Measurements from ENCODE around the gene SCNN1B.

The SCNN1B gene

DNA sequence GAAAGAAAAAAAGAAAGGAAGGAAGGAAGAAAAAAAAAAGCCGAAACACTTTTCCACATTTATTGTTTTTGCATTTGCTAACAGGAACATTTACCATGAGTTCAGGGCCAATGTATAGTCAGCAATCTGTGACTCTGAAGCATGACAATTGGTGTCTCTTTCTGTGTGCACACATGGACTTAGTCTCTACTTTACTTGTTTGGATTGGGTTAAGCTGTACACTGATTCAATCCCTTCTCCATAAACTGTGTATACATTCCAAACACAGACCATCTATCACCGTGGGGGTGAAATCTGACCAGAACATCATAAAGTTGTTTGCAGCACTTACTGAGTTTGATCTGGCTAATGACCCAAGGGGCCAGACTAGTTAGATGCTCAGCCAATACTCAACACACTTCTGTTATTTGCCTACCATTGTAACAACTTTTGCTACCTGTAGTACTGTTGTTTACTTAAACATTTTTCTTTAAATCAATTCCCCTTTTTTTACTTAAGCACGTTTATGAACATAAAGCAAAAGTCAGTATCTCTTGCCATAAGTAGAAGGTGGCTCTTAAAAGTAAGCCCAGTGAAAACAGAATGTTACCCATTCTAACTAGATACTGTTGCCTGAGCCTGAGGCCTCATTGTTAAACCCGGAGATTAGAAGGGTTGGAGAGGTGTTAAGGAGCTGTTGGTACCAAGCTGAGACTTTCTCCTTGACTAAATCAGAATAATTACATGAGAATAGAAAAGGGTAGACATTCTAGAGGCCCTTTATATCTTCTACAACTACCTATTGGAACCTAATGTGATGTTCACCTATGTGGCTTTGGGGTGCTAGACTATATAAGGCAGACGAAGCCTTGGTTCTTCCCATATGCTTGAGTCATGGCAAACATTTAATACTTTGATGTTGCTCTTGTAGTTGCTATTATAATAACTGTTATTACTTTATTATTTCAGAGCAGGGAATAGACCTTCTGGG lies 41.8 kb downstream of the SCNN1B start:
- POLR2A ChIA-PET: no interaction called here
- CTCF ChIA-PET: no interaction called here
- no peak for DNase-seq (ENCODE audit: low read depth, low spot score)
- TF ChIP-seq, protein P1, sequence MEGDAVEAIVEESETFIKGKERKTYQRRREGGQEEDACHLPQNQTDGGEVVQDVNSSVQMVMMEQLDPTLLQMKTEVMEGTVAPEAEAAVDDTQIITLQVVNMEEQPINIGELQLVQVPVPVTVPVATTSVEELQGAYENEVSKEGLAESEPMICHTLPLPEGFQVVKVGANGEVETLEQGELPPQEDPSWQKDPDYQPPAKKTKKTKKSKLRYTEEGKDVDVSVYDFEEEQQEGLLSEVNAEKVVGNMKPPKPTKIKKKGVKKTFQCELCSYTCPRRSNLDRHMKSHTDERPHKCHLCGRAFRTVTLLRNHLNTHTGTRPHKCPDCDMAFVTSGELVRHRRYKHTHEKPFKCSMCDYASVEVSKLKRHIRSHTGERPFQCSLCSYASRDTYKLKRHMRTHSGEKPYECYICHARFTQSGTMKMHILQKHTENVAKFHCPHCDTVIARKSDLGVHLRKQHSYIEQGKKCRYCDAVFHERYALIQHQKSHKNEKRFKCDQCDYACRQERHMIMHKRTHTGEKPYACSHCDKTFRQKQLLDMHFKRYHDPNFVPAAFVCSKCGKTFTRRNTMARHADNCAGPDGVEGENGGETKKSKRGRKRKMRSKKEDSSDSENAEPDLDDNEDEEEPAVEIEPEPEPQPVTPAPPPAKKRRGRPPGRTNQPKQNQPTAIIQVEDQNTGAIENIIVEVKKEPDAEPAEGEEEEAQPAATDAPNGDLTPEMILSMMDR (IDR thresholded peaks at IDR 0.05; ENCODE audit: insufficient read depth, low read length, missing control alignments): no peak
- no peak overlapping the region for H3K4me3 ChIP-seq (ENCODE audit: low read depth, low read length)

DNA sequence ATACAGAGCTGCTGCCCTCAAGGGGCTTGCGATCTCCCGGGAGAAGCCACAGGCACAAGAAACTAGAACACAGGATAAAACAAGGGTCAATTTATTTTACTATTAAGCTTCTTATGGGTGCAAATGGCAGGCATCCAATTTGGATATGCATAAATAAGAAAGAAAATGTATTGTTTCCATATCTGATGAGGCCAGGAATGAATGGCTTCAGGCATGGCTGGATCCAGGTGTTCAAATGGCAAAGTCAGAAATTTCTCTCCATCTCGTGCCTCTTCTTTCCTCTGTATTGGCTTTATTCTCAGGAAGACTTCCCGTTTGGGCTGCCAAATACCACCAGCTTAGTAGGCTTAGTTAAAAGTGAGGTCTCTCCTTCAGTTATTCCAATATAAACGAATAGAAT lies 43.1 kb downstream of the SCNN1B start:
- POLR2A ChIA-PET: no interaction called here
- H3K4me3 ChIP-seq (ENCODE audit: low read depth, low read length): no peak overlapping the region
- TF ChIP-seq, protein P1 (IDR thresholded peaks at IDR 0.05; ENCODE audit: insufficient read depth, low read length, missing control alignments): no peak
- DNase-seq (ENCODE audit: low read depth, low spot score): no peak
- CTCF ChIA-PET: no interaction called here

DNA sequence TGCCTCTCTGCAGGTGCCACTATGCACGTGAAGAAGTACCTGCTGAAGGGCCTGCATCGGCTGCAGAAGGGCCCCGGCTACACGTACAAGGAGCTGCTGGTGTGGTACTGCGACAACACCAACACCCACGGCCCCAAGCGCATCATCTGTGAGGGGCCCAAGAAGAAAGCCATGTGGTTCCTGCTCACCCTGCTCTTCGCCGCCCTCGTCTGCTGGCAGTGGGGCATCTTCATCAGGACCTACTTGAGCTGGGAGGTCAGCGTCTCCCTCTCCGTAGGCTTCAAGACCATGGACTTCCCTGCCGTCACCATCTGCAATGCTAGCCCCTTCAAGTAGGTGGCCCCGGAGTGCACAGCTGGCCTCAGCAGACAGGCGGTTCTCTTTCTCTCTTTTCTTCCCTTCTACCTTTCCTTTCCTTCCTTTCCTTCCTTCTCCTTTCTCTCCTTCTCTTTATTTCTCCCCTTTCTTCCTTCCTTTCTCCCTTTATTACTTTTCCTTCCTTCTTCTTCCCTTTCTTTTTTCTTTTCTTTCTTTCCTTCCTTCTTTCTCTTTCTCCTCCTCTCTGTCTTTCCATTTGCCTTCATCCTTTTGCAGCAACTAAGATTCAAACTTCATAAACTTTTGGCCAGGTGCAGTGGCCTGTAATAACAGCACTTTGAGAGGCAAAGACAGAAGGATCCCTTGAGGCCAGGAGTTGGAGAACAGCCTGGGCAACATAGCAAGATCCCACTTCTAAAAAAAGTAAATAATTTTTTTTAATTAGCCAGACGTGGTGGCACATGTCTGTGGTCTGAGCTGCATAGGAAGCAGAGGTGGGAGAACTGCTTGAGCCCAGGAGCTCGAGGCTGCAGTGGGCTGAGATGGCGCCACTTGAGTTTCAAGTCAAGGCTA lies 46.7 kb downstream of the SCNN1B start:
- TF ChIP-seq, protein P1 (IDR thresholded peaks at IDR 0.05; ENCODE audit: insufficient read depth, low read length, missing control alignments): no peak
- CTCF ChIA-PET: interaction anchor here (2.4 kb wide), 1 partner anchor 86 kb away, joined by 8 read pairs; no protein-coding TSS in a partner anchor
- no peak for DNase-seq (ENCODE audit: low read depth, low spot score)
- POLR2A ChIA-PET: interaction anchor here (0.7 kb wide), 1 partner anchor 17 kb away, joined by 3 read pairs; no protein-coding TSS in a partner anchor
- no peak overlapping the region for H3K4me3 ChIP-seq (ENCODE audit: low read depth, low read length)

DNA sequence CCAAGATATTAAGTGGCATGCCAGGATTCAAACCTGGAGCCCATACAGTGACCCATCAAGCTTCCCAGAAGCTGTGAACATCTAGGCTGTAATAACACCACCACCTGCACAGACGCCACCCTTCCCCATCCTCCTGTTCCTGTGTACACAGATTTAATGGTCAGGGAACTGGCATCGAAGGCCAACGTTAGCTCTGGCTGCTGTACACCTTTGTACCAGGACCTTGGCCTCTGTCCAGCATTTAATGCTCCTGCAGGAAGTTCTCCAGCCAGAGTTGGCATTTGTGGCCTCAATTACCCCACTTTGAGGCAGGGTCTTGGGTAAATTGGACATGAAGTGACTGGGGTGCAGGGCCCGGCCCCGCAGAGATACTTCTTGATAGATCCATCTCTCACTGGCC lies 49.3 kb downstream of the SCNN1B start:
- TF ChIP-seq, protein P1 (IDR thresholded peaks at IDR 0.05; ENCODE audit: insufficient read depth, low read length, missing control alignments): no peak
- DNase-seq (ENCODE audit: low read depth, low spot score): no peak
- no peak overlapping the region for H3K4me3 ChIP-seq (ENCODE audit: low read depth, low read length)
- CTCF ChIA-PET: no interaction called here
- POLR2A ChIA-PET: no interaction called here

DNA sequence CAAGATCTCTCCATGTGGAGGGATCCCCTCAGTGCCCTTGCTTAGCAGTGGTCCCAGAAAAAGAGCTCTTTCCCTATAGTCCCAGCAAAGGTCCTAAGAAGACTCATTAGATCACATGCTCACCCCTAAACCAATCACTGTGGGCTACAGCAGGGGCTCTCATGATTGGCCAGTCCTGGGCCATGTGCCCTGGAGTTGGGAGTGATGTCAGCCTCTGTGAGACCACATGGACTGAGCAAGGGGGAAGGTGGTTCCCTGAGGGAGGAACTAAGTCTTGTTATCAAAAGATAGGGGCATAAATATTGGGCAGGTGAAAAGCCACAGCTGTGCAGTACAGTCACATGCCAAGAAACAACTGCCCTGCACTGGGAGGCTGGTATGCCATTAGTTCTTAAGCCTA lies 51.3 kb downstream of the SCNN1B start:
- DNase-seq (ENCODE audit: low read depth, low spot score): no peak
- TF ChIP-seq, protein P1 (IDR thresholded peaks at IDR 0.05; ENCODE audit: insufficient read depth, low read length, missing control alignments): no peak
- no peak overlapping the region for H3K4me3 ChIP-seq (ENCODE audit: low read depth, low read length)
- CTCF ChIA-PET: no interaction called here
- POLR2A ChIA-PET: no interaction called here

DNA sequence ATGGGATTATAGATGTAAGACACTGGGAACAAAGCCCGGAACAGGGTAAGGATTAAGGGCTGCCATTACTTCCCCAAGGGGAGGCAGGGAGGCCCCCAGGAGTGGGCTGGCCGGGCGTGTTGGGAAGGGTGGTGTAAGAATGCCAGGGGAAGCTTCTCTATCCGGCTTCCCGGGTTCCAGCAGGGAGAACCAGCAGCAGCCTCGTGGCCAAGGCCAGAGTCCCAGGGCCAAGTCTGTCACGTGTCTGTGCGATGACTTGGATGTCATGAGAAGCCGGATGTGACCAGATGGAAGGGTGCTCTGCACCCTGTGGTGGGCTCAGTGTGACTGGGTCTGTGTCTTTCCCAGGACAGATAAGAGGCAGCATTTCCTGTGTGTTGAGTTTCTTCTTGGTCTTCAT lies 52.1 kb downstream of the SCNN1B start:
- ChIA-PET CTCF (no interaction called here), POLR2A (no interaction called here)
- H3K4me3 ChIP-seq (ENCODE audit: low read depth, low read length): no peak overlapping the region
- DNase-seq (ENCODE audit: low read depth, low spot score): no peak
- TF ChIP-seq, protein P1 (IDR thresholded peaks at IDR 0.05; ENCODE audit: insufficient read depth, low read length, missing control alignments): no peak
